ENCODE data around the gene ETNK2. TPM values are rescaled to one million over a fixed set of nuclear protein-coding genes. Genes with fewer than 3 reads are reported as not detected.

Gene ETNK2
- total RNA-seq, 2 experiments from 2014 or later, result 0.77 to 0.93 TPM

- no peak overlapping the region for H3K4me3 Mint-ChIP-seq
- DNase-seq, result no peak
- no peak overlapping the region for H3K27ac Mint-ChIP-seq
- intact Hi-C loops (cut with micrococcal nuclease), result no loop called here
- H3K36me3 Mint-ChIP-seq (ENCODE audit: low read depth), result no peaks in the 10 kb centered on the region
- no peaks in the 10 kb centered on the region for H3K9me3 Mint-ChIP-seq
- H3K4me1 Mint-ChIP-seq (ENCODE audit: low read depth), result no peaks in the 10 kb centered on the region
- H3K27me3 Mint-ChIP-seq (ENCODE audit: low read depth), result no peaks in the 10 kb centered on the region
- CTCF ChIA-PET, result interaction anchor here (0.6 to 1.1 kb wide), 3 partner anchors 12 to 15 kb away, joined by 3 to 4 read pairs (median 3); no protein-coding TSS in a partner anchor
Measured at GRCh38 chr1:204113896-204114295, 37.9 kb downstream of the ETNK2 start.

GRCh38 chr1:204112876-204113730, 38.7 kb downstream of the ETNK2 start:
- Mint-ChIP-seq H3K36me3 (ENCODE audit: low read depth) (no peaks in the 10 kb centered on the region), H3K4me1 (ENCODE audit: low read depth) (no peaks in the 10 kb centered on the region), H3K4me3 (no peak overlapping the region), H3K27me3 (ENCODE audit: low read depth) (no peaks in the 10 kb centered on the region), H3K27ac (no peak overlapping the region), H3K9me3 (no peaks in the 10 kb centered on the region)
- intact Hi-C loops (cut with micrococcal nuclease), result no loop called here
- CTCF ChIA-PET, result interaction anchor here (0.6 to 1.1 kb wide), 4 partner anchors 13 to 81 kb away, joined by 3 to 4 read pairs (median 3); no protein-coding TSS in a partner anchor
- no peak for DNase-seq

DNA sequence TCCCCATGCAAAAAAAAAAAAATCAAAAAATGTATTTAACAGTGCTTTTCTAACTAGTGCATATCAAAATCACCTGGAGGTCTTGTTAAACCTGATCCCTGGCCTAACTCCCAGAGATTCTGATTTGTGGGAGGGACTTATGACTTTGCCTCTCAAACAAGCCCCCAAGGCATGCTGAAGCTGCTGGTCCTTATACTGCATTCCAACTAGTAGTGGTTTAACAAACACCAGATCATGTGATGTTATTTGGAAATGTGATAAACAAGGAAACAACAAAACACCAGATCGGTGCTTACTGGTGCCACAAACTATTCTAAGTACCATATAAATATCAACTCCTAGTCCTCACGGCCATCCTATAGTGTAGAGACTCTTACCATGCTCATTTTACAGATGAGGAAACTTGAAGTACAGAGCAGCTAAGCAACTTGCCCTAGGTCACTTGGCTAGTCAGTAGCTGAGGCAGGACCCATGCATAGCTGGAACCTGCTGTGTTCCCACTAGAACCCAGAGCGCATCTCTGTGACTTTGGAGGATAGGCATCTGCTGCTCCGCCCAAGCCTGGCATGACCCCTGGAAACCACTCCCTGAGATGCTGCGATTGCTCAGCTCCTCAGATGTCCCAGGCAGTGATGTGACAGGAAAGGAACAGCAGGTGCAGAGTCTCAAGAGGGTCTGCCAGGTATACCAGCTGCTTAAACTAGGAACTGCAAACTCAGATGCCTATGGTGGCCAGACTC, 40.8 kb downstream of the ETNK2 start:
- no peak overlapping the region for H3K4me3 Mint-ChIP-seq
- H3K4me1 Mint-ChIP-seq (ENCODE audit: low read depth), result no peaks in the 10 kb centered on the region
- H3K27me3 Mint-ChIP-seq (ENCODE audit: low read depth), result no peaks in the 10 kb centered on the region
- no peaks in the 10 kb centered on the region for H3K9me3 Mint-ChIP-seq
- no peak for DNase-seq
- H3K36me3 Mint-ChIP-seq (ENCODE audit: low read depth), result no peaks in the 10 kb centered on the region
- CTCF ChIA-PET, result interaction anchor here (0.6 to 0.9 kb wide), 2 partner anchors 18 to 118 kb away, joined by 3 to 4 read pairs; no protein-coding TSS in a partner anchor
- no peak overlapping the region for H3K27ac Mint-ChIP-seq
- intact Hi-C loops (cut with micrococcal nuclease), result no loop called here

DNA sequence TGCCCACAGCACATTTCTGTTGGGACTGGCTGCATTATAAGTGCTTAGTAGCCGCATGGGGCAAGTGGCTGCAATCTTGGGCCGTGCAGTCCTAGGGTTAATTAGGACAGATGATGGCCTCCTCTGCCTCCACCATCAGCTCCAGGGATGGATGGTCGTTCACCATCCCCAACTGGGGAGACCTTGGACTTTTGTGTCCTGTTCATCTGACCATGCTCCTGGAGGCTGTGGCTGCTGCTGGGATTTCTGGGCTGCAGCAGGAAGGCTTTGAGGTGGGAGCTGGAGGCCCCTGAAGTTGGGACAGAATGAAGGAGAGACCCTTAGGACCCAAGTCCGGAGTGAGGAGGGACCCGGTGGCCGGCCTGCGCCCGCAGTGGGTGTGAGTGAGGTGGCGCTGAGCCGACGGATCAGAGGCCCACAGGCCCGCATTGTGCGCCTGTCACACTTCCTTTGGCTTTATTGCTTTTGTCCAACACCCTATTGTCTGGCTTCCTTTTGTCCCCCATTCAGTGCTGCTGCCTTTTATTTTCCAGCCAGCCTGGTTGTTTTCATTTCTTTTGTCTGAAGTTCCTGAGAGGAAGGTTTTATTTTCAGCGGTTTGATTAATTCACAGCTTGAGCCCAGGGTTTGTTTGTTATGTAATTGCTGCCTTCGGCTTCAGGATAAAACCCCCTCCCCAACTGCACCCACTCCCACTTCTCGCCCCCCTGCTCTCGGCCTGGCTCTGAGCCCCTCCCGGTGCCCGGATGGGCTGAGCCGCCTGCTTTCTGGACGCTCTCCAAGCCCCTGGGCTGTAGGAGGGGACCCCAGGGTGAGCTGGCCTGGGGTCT, 43.3 kb downstream of the ETNK2 start:
- peaks cover 4% of the 10 kb centered on the region for H3K27me3 Mint-ChIP-seq (ENCODE audit: low read depth)
- DNase-seq, result no peak
- no peak overlapping the region for H3K4me3 Mint-ChIP-seq
- H3K27ac Mint-ChIP-seq, result no peak overlapping the region
- H3K4me1 Mint-ChIP-seq (ENCODE audit: low read depth), result peaks cover 8% of the 10 kb centered on the region
- no peaks in the 10 kb centered on the region for H3K9me3 Mint-ChIP-seq
- peaks cover 1% of the 10 kb centered on the region for H3K36me3 Mint-ChIP-seq (ENCODE audit: low read depth)
- CTCF ChIA-PET, result interaction anchor here (0.6 kb wide), 1 partner anchor 95 kb away, joined by 3 read pairs; no protein-coding TSS in a partner anchor
- intact Hi-C loops (cut with micrococcal nuclease), result no loop called here

DNA sequence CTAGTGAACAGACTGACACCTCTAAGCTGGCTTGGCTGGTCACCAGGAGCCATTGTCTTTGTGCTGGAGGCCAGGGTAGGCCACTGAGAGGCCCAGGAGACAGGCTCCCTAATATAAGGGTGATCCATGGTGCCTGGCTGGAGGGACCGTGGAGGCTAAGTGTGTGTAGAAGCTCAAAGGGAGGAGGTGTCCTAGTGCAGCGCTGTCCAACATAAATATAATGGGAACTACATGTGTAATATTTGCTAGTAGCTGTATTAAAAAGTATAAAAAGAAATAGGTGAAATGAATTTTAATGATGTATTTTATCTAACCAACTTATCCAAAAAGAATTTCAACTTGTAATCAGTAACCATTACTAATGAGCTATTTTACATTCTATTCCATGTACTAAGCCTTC, 44.0 kb downstream of the ETNK2 start:
- Mint-ChIP-seq H3K27me3 (ENCODE audit: low read depth) (peaks cover 4% of the 10 kb centered on the region), H3K27ac (no peak overlapping the region), H3K36me3 (ENCODE audit: low read depth) (peaks cover 1% of the 10 kb centered on the region), H3K4me1 (ENCODE audit: low read depth) (peaks cover 11% of the 10 kb centered on the region), H3K9me3 (no peaks in the 10 kb centered on the region), H3K4me3 (no peak overlapping the region)
- no peak for DNase-seq
- intact Hi-C loops (cut with micrococcal nuclease), result no loop called here
- CTCF ChIA-PET, result interaction anchor here (0.6 kb wide), 1 partner anchor 96 kb away, joined by 3 read pairs; no protein-coding TSS in a partner anchor

DNA sequence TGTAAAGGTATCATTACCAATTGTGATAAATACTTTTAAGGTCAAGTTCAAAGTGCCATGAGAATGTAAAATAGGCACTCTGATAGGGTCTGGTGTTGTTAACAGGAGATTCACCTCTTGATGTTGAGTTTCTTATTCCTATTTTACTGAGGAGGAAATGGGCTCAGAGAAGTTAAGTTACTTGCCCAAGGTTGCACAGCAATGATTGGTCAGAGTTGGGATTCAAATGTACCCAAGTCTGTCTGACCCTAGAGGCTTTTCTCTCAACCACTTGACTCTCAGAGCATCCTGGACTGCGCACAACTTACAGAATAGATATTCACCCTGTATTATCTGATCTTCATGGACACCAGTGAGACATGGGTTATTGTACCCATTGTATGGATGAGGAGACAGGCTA, 45.0 kb downstream of the ETNK2 start:
- H3K27me3 Mint-ChIP-seq (ENCODE audit: low read depth), result peaks cover 6% of the 10 kb centered on the region
- no peak for DNase-seq
- no peak overlapping the region for H3K4me3 Mint-ChIP-seq
- no peak overlapping the region for H3K27ac Mint-ChIP-seq
- H3K4me1 Mint-ChIP-seq (ENCODE audit: low read depth), result peaks cover 19% of the 10 kb centered on the region
- H3K36me3 Mint-ChIP-seq (ENCODE audit: low read depth), result peaks cover 1% of the 10 kb centered on the region
- CTCF ChIA-PET, result no interaction called here
- H3K9me3 Mint-ChIP-seq, result no peaks in the 10 kb centered on the region
- intact Hi-C loops (cut with micrococcal nuclease), result no loop called here

DNA sequence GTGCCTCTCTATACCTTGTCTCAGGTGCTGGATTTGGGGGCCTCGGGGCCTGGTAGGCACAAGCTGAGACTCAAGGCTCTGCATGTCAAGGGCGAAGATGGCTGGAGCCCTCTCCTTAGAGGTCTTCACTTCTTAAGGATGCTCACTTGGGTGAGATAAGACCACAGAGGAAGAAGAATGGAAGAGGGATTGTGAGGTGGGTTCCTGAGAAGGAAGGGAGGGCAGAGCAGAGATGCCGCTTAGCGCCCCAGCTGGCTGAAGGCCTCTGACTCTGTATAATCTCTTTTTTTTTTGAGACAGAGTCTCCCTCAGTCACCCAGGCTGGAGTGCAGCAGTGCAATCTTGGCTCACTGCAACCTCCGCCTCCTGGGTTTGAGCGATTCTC, 46.7 kb downstream of the ETNK2 start:
- Mint-ChIP-seq H3K27me3 (ENCODE audit: low read depth) (peaks cover 6% of the 10 kb centered on the region), H3K27ac (no peak overlapping the region), H3K4me1 (ENCODE audit: low read depth) (peaks cover 19% of the 10 kb centered on the region), H3K4me3 (no peak overlapping the region), H3K36me3 (ENCODE audit: low read depth) (peaks cover 1% of the 10 kb centered on the region), H3K9me3 (no peaks in the 10 kb centered on the region)
- intact Hi-C loops (cut with micrococcal nuclease), result no loop called here
- CTCF ChIA-PET, result no interaction called here
- no peak for DNase-seq

DNA sequence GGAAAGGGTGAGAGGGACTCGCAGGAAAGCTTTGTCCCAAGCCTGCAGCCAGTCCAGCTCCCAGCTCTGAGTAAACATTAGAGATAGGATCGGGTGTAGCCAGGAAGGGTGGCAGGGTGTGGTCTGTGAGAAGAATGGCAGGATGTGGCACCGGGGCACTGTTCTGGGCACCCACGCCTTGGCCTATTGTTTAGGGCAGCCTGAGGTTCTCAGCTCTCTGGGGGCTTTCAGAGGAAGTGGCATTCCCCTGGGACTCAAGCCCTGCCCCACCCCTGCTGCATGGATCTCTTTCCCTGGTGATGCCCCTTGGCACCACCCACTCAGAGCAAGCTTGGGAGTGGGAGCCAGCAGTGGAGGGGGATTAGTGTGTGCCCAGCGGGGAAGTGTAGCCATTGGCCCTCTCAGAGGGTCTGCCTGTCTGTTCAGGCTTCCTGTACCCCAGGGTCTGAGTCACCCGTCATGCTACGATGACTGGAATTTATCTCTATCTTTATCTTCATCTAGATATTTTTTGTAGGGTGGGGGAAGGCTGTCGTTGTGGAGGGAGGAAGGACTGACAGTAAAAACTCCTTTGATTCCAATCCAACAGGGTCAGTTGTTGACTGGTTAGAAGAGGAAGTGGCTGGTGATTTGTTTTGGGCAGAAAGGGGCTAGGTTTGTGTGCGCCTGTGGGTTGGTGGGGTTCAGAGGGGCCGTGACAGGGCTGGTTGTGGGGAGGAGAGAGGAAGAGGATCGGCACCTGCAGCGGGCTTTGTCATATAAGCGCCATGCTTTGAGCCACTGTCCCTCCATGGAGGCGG, 47.3 kb downstream of the ETNK2 start:
- DNase-seq, result no peak
- H3K27me3 Mint-ChIP-seq (ENCODE audit: low read depth), result peaks cover 6% of the 10 kb centered on the region
- H3K9me3 Mint-ChIP-seq, result no peaks in the 10 kb centered on the region
- no peak overlapping the region for H3K27ac Mint-ChIP-seq
- CTCF ChIA-PET, result no interaction called here
- no peak overlapping the region for H3K4me3 Mint-ChIP-seq
- peaks cover 19% of the 10 kb centered on the region for H3K4me1 Mint-ChIP-seq (ENCODE audit: low read depth)
- H3K36me3 Mint-ChIP-seq (ENCODE audit: low read depth), result peaks cover 1% of the 10 kb centered on the region
- intact Hi-C loops (cut with micrococcal nuclease), result no loop called here

- CTCF ChIA-PET, result no interaction called here
- Mint-ChIP-seq H3K27me3 (ENCODE audit: low read depth) (peaks cover 6% of the 10 kb centered on the region), H3K4me1 (ENCODE audit: low read depth) (peaks cover 19% of the 10 kb centered on the region), H3K36me3 (ENCODE audit: low read depth) (peaks cover 1% of the 10 kb centered on the region), H3K27ac (no peak overlapping the region), H3K9me3 (no peaks in the 10 kb centered on the region), H3K4me3 (no peak overlapping the region)
- DNase-seq, result no peak
- intact Hi-C loops (cut with micrococcal nuclease), result no loop called here
Measured at GRCh38 chr1:204103431-204103741, 48.5 kb downstream of the ETNK2 start.

- H3K27ac Mint-ChIP-seq, result no peak overlapping the region
- peaks cover 1% of the 10 kb centered on the region for H3K36me3 Mint-ChIP-seq (ENCODE audit: low read depth)
- CTCF ChIA-PET, result no interaction called here
- intact Hi-C loops (cut with micrococcal nuclease), result no loop called here
- no peaks in the 10 kb centered on the region for H3K9me3 Mint-ChIP-seq
- H3K27me3 Mint-ChIP-seq (ENCODE audit: low read depth), result peaks cover 6% of the 10 kb centered on the region
- no peak for DNase-seq
- H3K4me1 Mint-ChIP-seq (ENCODE audit: low read depth), result peaks cover 19% of the 10 kb centered on the region
- no peak overlapping the region for H3K4me3 Mint-ChIP-seq
Measured at GRCh38 chr1:204102739-204103430, 49.0 kb downstream of the ETNK2 start.

DNA sequence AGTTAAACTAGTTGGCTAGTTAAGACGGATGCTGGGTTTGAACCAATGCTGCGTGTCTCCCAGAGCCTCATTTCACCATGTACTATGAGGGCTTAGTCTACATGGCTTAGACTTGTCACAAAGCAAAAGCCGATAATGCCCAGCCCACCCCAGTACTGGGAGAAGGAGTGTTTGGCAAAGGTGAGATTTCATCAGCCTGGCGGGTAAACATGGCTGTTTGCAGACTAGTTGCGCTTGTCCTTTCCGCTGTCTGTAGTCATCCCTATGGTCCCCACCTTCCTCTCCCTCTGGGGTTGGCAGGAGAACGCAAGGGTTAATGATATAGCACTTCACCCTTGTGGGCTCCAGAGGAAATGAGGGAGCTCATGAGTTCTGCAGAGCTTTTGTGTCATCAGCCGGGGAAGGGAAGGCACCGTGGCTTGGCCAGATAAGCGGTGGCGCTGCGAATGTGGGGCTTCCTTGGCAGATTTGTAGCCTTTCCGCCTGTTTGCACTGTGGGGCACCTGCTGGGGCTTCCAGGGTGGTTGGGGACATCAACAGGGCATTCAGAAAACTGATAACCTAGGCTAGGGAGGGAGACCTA, 49.7 kb downstream of the ETNK2 start:
- H3K36me3 Mint-ChIP-seq (ENCODE audit: low read depth), result peaks cover 1% of the 10 kb centered on the region
- H3K27me3 Mint-ChIP-seq (ENCODE audit: low read depth), result peaks cover 6% of the 10 kb centered on the region
- no peak overlapping the region for H3K27ac Mint-ChIP-seq
- peaks cover 19% of the 10 kb centered on the region for H3K4me1 Mint-ChIP-seq (ENCODE audit: low read depth)
- no peak overlapping the region for H3K4me3 Mint-ChIP-seq
- peak; percentile 30 for DNase-seq
- CTCF ChIA-PET, result no interaction called here
- no peaks in the 10 kb centered on the region for H3K9me3 Mint-ChIP-seq
- intact Hi-C loops (cut with micrococcal nuclease), result no loop called here
